DND-41 (cell line): ENCODE measurements around the gene AARSD1.

Source experiments
- ATAC-seq: fragments of 200-7000 bp; cut with Tn5 transposase; 3 replicates; pipeline ENCODE4 v1.9.1; 2021; ENCODE audit warnings: low read depth; ENCODE audit not compliant: insufficient read depth
- DNase-seq: peaks from one replicate; pipeline ENCODE4 v3.0.0-alpha.2; 2020
- H2AFZ ChIP-seq: 2 replicates; pipeline ENCODE4 v1.6.0; 2012; ENCODE audit warnings: low read depth, low read length
- H3K27ac ChIP-seq: 2 replicates; pipeline ENCODE4 v1.5.1; 2012; ENCODE audit warnings: low read length, inconsistent platforms
- H3K27me3 ChIP-seq: fragments of 200-600 bp; sonication (generic); 2 replicates; pipeline ENCODE4 v1.6.0; 2012; ENCODE audit warnings: low read length, mild to moderate bottlenecking, inconsistent platforms; ENCODE audit not compliant: insufficient read depth, poor library complexity
- H3K36me3 ChIP-seq: 2 replicates; pipeline ENCODE4 v1.5.1; 2012; ENCODE audit warnings: low read length, inconsistent platforms; ENCODE audit not compliant: insufficient read depth
- H3K4me1 ChIP-seq: 2 replicates; pipeline ENCODE4 v1.5.1; 2012; ENCODE audit warnings: mild to moderate bottlenecking, low read length; ENCODE audit not compliant: insufficient read depth
- H3K4me2 ChIP-seq: 2 replicates; pipeline ENCODE4 v1.6.0; 2012; ENCODE audit warnings: mild to moderate bottlenecking, moderate library complexity, low read length, inconsistent platforms; ENCODE audit not compliant: insufficient read depth
- H3K4me3 ChIP-seq, 2 experiments: fragments of 200-600 bp in 1 of 2; shearing (Covaris generic) in 1 of 2; 2 replicates each; pipeline ENCODE4 v1.5.1; 2012 to 2016; ENCODE audit warnings: inconsistent platforms in 2 of 2, low read length in 2 of 2, mild to moderate bottlenecking in 2 of 2, low read depth in 1 of 2, moderate library complexity in 1 of 2
- H3K79me2 ChIP-seq: 2 replicates; pipeline ENCODE4 v1.6.0; 2012; ENCODE audit warnings: low read length, inconsistent platforms; ENCODE audit not compliant: insufficient read depth
- H3K9ac ChIP-seq: 2 replicates; pipeline ENCODE4 v1.6.0; 2012; ENCODE audit warnings: low read depth, mild to moderate bottlenecking, inconsistent platforms, low read length, moderate library complexity
- H3K9me3 ChIP-seq: 2 replicates; pipeline ENCODE4 v1.5.1; 2012; ENCODE audit warnings: low read length, moderate library complexity, mild to moderate bottlenecking, inconsistent platforms; ENCODE audit not compliant: insufficient read depth, severe bottlenecking
- H4K20me1 ChIP-seq: 2 replicates; pipeline ENCODE4 v1.6.0; 2012; ENCODE audit warnings: low read length; ENCODE audit not compliant: insufficient read depth
- EZH2 ChIP-seq: IDR thresholded peaks from 3 replicates; pipeline ENCODE4 v1.6.1; 2012; ENCODE audit warnings: borderline replicate concordance, low read depth, mild to moderate bottlenecking, moderate library complexity, low read length, inconsistent platforms; ENCODE audit not compliant: severe bottlenecking
- TF ChIP-seq, protein P1 (sequence below): IDR thresholded peaks from 2 replicates; pipeline ENCODE4 v1.5.1; 2012; ENCODE audit warnings: borderline replicate concordance, low read length, moderate library complexity, mild to moderate bottlenecking; ENCODE audit not compliant: poor library complexity, severe bottlenecking; ENCODE audit errors: extremely low read depth

The AARSD1 gene

DNA sequence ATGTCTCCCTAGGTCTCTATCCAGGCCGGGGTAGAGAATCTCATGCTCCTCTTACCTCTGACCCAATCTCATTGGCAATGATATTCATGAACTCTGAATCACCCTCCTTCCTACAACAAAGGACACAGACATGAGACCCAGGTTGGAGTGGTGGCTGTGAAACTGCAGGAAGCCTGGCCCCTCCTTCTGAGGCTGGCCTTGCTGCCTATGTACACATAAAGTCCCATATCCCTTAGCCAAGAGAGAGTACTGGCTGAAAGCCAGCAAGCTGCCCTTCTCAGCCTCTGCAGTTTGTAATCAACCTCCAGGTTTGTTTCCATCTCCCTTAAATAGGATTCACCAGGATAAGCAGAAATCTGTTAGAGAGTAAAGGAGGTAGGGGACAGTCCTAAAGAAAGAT is 10.6 kb downstream of the AARSD1 start:
- no peak for TF ChIP-seq EZH2
- TF ChIP-seq, protein P1, sequence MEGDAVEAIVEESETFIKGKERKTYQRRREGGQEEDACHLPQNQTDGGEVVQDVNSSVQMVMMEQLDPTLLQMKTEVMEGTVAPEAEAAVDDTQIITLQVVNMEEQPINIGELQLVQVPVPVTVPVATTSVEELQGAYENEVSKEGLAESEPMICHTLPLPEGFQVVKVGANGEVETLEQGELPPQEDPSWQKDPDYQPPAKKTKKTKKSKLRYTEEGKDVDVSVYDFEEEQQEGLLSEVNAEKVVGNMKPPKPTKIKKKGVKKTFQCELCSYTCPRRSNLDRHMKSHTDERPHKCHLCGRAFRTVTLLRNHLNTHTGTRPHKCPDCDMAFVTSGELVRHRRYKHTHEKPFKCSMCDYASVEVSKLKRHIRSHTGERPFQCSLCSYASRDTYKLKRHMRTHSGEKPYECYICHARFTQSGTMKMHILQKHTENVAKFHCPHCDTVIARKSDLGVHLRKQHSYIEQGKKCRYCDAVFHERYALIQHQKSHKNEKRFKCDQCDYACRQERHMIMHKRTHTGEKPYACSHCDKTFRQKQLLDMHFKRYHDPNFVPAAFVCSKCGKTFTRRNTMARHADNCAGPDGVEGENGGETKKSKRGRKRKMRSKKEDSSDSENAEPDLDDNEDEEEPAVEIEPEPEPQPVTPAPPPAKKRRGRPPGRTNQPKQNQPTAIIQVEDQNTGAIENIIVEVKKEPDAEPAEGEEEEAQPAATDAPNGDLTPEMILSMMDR: no peak
- H3K4me2 ChIP-seq: no peak overlapping the region
- no peaks in the 10 kb centered on the region for H3K9me3 ChIP-seq
- H4K20me1 ChIP-seq: no peaks in the 10 kb centered on the region
- H3K4me1 ChIP-seq: no peaks in the 10 kb centered on the region
- H3K4me3 ChIP-seq: no peak overlapping the region
- no peak overlapping the region for H3K9ac ChIP-seq
- no peak for ATAC-seq
- no peaks in the 10 kb centered on the region for H3K27me3 ChIP-seq
- DNase-seq: no peak
- peaks cover 79% of the 10 kb centered on the region for H3K36me3 ChIP-seq
- no peak overlapping the region for H3K27ac ChIP-seq
- no peak overlapping the region for H2AFZ ChIP-seq
- H3K79me2 ChIP-seq: no peaks in the 10 kb centered on the region

GRCh38 chr17:42950044-42950783 is 14.0 kb downstream of the AARSD1 start:
- no peaks in the 10 kb centered on the region for H3K9me3 ChIP-seq
- no peak overlapping the region for H3K27ac ChIP-seq
- DNase-seq: no peak
- no peak for ATAC-seq
- H3K27me3 ChIP-seq: no peaks in the 10 kb centered on the region
- no peak overlapping the region for H3K4me3 ChIP-seq
- no peak overlapping the region for H3K4me2 ChIP-seq
- no peak for TF ChIP-seq EZH2
- TF ChIP-seq, protein P1: no peak
- no peak overlapping the region for H3K9ac ChIP-seq
- H4K20me1 ChIP-seq: no peaks in the 10 kb centered on the region
- H3K4me1 ChIP-seq: no peaks in the 10 kb centered on the region
- peaks cover 54% of the 10 kb centered on the region for H3K36me3 ChIP-seq
- no peaks in the 10 kb centered on the region for H3K79me2 ChIP-seq
- H2AFZ ChIP-seq: no peak overlapping the region

GRCh38 chr17:42946812-42947211 is 17.4 kb downstream of the AARSD1 start:
- Histone ChIP-seq H3K9ac (no peak overlapping the region), H4K20me1 (no peaks in the 10 kb centered on the region), H3K4me3 (no peak overlapping the region), H3K9me3 (no peaks in the 10 kb centered on the region), H2AFZ (no peak overlapping the region), H3K4me2 (no peak overlapping the region), H3K4me1 (no peaks in the 10 kb centered on the region), H3K36me3 (peaks cover 25% of the 10 kb centered on the region; the same call in 1 of the 2 replicates), H3K27ac (no peak overlapping the region), H3K27me3 (no peaks in the 10 kb centered on the region), H3K79me2 (no peaks in the 10 kb centered on the region)
- ATAC-seq (no peak), DNase-seq (no peak)
- TF ChIP-seq, protein P1: no peak
- no peak for TF ChIP-seq EZH2
